Rectal smooth muscle tissue (tissue), 1 donor: Measurements from ENCODE around the gene TMSB10.

Experiments
- H3K27ac ChIP-seq: one replicate; pipeline ENCODE4 v1.7.0; 2013; ENCODE audit warnings: low read depth, low read length, inconsistent platforms
- H3K27me3 ChIP-seq: one replicate; pipeline ENCODE4 v1.7.0; 2013; ENCODE audit warnings: low read length; ENCODE audit not compliant: control insufficient read depth, insufficient read depth
- H3K36me3 ChIP-seq: one replicate; pipeline ENCODE4 v1.7.0; 2013; ENCODE audit warnings: low read length; ENCODE audit not compliant: control insufficient read depth, insufficient read depth
- H3K4me1 ChIP-seq: one replicate; pipeline ENCODE4 v1.7.0; 2013; ENCODE audit warnings: low read length; ENCODE audit not compliant: control insufficient read depth, insufficient read depth
- H3K4me3 ChIP-seq: one replicate; pipeline ENCODE4 v1.7.0; 2013; ENCODE audit warnings: low read length
- H3K9ac ChIP-seq: one replicate; pipeline ENCODE4 v1.7.0; 2013; ENCODE audit warnings: low read length

The TMSB10 gene

DNA sequence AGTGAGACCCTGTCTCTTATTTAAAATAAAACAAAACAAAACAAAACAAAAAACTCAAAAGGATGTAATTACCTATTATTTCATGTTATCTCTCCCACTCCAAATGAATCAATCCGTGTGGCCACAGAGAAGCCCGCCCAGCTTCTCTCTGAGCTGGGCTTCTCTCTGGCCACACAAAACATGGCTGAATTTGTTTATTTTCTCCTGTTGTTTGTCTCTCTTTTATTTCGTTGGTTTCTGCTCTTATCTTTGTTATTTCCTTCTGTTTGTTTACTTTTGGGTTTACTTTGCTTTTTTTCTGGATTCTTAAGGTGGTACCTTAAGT, 23.1 kb upstream of the TMSB10 start:
- Histone ChIP-seq H3K36me3 (no peaks in the 10 kb centered on the region), H3K9ac (no peak overlapping the region), H3K27ac (no peak overlapping the region), H3K4me3 (peak overlapping the region; percentile 78), H3K27me3 (peaks cover 8% of the 10 kb centered on the region), H3K4me1 (peaks cover 9% of the 10 kb centered on the region)

DNA sequence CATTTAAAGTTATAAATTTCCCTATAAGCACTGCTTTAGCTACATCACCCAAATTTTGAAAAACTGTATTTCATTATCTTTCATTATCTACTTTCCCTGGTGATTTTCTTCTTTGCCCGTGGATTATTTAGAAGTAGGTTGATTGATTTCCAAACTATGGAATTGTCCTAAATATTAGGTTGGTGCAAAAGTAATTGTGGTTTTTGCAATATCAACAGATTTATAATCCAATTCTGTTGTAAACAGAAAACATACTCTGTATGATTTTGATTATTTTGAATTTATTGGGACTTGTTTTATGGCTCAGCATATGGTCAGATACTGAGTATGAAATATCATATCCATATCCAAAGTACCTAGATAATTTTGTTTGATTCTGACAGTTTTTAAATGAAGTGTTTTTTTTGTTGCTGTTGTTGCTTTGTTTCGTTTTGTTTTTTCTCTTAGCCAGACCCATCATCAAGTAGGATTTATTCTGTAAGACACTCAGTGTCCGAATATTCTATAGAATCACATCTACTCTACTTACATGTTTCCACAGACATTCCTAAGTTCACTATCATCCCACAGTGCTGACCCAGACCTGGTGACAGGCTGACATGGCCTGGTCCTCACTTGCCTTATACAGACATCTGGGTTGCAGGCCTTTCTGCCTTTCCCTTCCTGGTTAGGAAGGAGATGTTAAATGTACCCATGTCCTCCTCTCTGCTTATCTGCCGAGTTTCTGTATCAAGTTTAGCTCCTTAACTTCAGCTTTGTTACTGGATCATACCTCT, 22.5 kb upstream of the TMSB10 start:
- peaks cover 8% of the 10 kb centered on the region for H3K27me3 ChIP-seq
- H3K9ac ChIP-seq, result no peak overlapping the region
- no peak overlapping the region for H3K27ac ChIP-seq
- H3K4me1 ChIP-seq, result peaks cover 9% of the 10 kb centered on the region
- H3K36me3 ChIP-seq, result no peaks in the 10 kb centered on the region
- no peak overlapping the region for H3K4me3 ChIP-seq

DNA sequence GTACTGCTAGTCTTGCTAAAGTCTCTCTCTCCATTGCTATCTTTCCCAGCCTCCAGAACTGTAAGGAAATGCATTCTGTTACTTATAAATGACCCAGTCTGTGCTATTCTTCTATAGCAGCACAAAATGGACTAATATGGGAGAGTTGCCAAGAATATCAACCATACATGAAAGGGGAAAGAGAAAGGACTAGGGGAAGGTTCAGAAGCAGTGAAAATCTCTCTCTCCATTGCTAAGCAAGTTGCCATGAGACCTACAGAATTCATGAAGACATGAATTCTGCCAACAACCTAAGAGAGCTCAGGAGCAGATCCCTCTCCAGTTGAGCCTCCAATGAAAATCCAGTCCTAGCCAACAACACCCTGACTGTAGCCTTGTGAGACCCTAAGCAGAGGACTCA, 21.0 kb upstream of the TMSB10 start:
- Histone ChIP-seq H3K36me3 (no peaks in the 10 kb centered on the region), H3K4me3 (no peak overlapping the region), H3K27ac (no peak overlapping the region), H3K27me3 (peaks cover 8% of the 10 kb centered on the region), H3K4me1 (peaks cover 10% of the 10 kb centered on the region), H3K9ac (no peak overlapping the region)

DNA sequence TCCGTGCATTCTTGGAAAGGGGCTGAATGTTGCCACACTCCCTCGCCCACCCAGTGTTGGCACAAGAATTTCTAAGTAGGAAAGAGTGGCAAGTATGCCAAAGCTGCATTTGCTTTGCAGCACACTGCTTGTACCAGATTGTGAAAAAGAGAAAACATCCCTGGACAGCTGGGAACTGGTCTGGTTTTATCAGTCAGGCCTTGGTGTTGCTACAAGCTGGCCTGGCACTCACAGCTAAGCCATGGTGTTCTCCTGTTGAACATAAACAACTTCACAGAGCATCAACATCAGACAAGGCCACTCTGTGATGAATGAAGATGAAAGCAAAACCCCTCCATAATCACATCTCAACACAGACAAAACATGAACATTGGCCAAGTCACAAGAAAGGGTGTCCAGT, 20.3 kb upstream of the TMSB10 start:
- no peaks in the 10 kb centered on the region for H3K36me3 ChIP-seq
- no peak overlapping the region for H3K4me3 ChIP-seq
- H3K27me3 ChIP-seq, result peaks cover 8% of the 10 kb centered on the region
- H3K9ac ChIP-seq, result no peak overlapping the region
- peaks cover 9% of the 10 kb centered on the region for H3K4me1 ChIP-seq
- H3K27ac ChIP-seq, result no peak overlapping the region

DNA sequence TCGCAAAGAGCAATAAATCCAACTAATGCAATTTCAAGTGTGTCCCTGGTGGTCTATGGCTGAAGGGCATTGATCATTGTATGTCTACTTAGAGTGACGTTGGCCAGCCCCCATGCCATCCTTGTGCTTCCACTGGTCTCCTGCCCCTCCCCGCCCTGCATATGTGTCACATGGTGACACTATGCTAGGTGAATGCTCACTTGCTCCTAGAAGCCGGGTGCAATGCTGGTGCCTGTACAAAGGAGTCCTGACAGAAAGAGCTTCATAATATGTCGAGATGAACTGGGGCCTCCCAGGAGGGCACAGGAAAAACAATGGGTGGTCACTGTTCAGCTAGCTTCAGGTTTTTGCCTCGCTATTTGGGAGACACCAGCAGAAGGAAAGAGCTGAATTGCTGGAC, 18.7 kb upstream of the TMSB10 start:
- no peaks in the 10 kb centered on the region for H3K36me3 ChIP-seq
- peaks cover 2% of the 10 kb centered on the region for H3K4me1 ChIP-seq
- no peak overlapping the region for H3K4me3 ChIP-seq
- no peaks in the 10 kb centered on the region for H3K27me3 ChIP-seq
- H3K9ac ChIP-seq, result no peak overlapping the region
- no peak overlapping the region for H3K27ac ChIP-seq

DNA sequence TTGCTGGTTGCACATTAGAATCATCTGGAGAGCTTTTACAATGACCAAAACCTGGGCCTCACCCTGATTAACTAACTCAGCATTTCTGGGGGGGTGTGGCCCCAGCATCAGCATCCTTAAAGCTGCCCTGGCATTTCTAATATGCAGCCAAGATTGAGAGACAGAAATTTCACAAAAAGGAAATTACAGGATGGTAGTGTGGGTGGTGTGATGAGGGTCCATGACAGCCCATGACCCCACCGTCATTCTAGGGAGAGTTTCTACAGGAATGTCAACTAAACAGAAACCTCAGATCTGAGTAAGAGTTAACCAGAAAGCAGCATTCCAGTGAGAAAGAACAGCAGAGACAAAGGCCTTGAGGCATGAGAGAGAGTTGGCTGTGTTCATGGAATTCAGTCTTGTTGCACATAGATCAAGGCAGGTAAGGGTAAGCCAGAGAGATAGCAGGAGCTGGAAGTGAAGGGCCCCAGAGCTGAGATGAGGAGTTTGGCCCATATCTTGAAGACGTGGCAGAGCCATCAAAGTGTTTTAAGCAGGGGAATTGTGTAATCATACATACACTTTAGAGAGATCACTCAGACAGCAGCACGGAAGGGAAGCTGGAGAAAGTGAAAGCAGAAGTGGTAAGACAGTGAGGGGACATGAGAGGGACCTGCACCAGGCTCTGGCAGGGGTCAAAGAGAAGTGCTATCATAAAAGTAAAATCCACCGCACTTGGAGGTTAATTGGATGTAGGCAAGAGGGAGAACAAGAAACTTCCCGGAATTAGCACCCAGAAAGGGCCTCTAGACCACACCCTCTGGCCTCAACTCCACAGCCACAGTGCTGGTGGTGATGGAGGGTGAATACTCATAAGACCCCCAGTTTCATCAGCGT, 16.8 kb upstream of the TMSB10 start:
- H3K4me3 ChIP-seq, result peak overlapping the region; percentile 35
- no peak overlapping the region for H3K9ac ChIP-seq
- no peak overlapping the region for H3K27ac ChIP-seq
- no peaks in the 10 kb centered on the region for H3K27me3 ChIP-seq
- no peaks in the 10 kb centered on the region for H3K36me3 ChIP-seq
- H3K4me1 ChIP-seq, result peaks cover 2% of the 10 kb centered on the region

DNA sequence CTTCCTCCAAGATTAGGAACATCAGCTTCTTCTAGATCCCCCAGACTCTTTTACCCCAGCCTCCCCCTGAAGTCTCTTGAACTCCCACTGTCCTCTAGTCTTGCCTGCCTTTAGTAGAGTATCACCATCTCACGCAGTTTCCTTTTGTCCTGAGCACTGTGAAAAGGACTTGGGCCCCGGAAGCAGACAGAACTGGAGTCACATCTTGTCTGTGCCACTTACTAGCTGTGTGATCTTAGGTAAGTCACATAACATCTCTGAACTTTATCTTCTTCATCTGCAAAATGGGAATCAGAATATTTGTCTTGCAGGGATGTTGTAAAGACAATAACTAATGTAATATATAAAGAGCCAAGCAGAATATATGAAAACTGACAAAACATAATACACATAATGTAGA, 16.1 kb upstream of the TMSB10 start:
- Histone ChIP-seq H3K27ac (no peak overlapping the region), H3K36me3 (no peaks in the 10 kb centered on the region), H3K4me1 (peaks cover 2% of the 10 kb centered on the region), H3K27me3 (no peaks in the 10 kb centered on the region), H3K4me3 (peak overlapping the region; percentile 35), H3K9ac (no peak overlapping the region)

DNA sequence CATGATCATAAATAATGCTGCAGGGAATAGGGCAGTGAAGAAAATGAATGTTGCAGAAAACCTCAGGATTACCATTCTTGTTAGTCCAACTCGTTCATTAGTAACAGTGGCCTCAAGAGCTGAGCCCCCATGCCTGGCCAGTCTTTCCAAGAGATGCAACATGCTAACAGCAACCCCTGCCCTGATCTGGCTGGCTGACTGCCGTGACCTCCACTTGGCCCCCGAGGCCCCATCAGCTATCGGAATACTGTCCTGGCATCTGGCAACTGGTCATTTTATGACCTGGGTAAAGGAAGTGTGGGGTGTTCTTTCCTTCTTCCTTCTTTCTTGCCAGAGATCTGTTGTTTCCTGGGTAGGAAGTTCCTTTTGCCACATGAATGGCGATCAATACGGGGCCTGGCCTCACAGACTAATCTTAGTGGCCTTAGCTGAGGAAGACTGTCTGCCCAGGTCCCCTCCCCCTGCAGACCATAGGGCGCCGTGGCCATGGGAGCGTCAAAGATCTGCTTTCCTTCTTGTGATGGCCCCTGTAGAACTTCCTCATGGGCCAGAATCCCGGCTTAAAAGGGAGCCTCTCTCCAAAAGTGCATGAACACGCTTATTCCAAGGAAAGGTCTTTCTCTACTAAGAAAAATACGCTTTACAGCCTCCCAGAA, 14.0 kb upstream of the TMSB10 start:
- peaks cover 2% of the 10 kb centered on the region for H3K4me1 ChIP-seq
- H3K36me3 ChIP-seq, result no peaks in the 10 kb centered on the region
- H3K4me3 ChIP-seq, result no peak overlapping the region
- no peak overlapping the region for H3K27ac ChIP-seq
- H3K9ac ChIP-seq, result no peak overlapping the region
- H3K27me3 ChIP-seq, result no peaks in the 10 kb centered on the region

DNA sequence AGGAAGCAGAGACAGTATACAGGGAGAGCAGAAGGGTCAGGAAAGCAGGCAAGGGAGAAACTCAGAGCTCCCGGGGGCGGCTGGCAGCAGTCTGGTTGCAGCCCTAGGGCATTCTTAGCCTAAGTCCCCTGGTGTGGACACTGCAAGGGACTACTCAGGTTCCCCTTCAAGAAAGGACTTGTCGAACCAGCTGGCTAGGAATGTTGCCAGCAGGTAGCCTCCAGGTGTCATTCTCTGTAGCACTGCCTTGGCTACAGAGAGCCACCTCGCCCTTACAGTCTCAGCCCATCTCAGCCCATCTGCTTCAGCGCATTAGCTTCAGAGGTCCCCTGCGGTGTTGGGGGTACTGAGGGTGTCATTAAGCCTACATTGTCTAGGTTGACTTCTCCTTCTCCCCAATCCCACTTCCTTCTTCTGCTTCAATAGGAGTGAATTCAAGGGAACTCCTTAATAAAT, 11.3 kb upstream of the TMSB10 start:
- Histone ChIP-seq H3K27ac (no peak overlapping the region), H3K4me1 (peaks cover under 1% of the 10 kb centered on the region), H3K27me3 (no peaks in the 10 kb centered on the region), H3K36me3 (no peaks in the 10 kb centered on the region), H3K4me3 (no peak overlapping the region), H3K9ac (no peak overlapping the region)

DNA sequence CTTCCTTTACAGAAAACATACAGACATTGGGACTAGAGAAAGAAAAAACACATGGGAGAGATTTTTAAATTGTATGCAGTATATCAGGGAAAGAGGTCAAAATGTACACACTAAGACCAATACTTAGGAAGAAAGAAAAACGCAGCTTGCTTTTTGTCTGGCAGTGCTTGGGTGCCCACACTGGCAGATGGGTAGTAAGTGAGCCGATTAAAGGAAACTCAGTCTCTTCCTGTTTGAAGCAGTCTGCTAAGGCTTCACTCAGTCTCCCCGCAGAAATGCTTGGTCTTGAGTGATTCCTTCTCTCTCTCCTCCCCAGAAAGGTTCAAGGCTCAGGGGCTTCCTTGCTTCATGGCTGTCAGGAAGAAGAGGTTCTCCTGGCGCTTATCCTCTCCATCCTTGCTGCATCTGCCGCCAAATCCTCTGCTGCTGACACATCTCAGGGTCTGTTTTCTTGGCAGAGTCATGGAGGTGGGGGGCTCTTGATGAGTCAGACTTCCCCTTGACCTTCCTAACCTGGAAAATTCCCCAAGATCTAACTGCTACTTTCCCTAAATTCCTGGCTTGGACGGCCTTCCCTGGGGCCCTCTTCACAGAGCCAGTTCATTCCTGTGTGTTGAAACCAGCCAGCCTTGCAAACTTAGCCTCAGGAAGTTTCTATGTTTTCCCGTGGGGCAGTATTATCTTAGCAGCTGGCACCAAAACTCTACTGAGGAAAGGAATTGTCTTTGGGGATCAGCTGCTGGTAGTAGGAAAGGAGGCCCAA, 10.5 kb upstream of the TMSB10 start:
- Histone ChIP-seq H3K4me3 (no peak overlapping the region), H3K9ac (no peak overlapping the region), H3K27me3 (peaks cover 1% of the 10 kb centered on the region), H3K27ac (no peak overlapping the region), H3K36me3 (no peaks in the 10 kb centered on the region), H3K4me1 (no peaks in the 10 kb centered on the region)

DNA sequence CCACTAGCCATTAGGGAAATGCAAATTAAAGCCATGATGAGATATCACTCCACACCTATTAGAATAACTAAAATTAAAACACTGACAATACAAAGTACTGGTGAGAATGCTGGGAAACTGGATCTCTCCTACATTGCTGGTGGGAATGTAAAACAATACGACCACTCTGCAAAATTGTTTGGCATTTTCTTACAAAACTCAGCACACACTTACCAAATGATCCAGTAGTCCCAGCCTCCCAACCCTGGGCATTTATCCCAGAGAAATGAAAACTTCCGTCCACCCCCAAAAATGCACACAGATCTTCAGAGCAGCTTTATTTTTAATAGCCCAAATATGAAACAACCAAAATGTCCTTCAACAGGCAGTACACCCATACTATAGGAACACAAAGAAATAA, 8.9 kb upstream of the TMSB10 start:
- H3K27me3 ChIP-seq, result peaks cover 3% of the 10 kb centered on the region
- no peak overlapping the region for H3K4me3 ChIP-seq
- no peak overlapping the region for H3K27ac ChIP-seq
- no peak overlapping the region for H3K9ac ChIP-seq
- H3K36me3 ChIP-seq, result no peaks in the 10 kb centered on the region
- no peaks in the 10 kb centered on the region for H3K4me1 ChIP-seq

DNA sequence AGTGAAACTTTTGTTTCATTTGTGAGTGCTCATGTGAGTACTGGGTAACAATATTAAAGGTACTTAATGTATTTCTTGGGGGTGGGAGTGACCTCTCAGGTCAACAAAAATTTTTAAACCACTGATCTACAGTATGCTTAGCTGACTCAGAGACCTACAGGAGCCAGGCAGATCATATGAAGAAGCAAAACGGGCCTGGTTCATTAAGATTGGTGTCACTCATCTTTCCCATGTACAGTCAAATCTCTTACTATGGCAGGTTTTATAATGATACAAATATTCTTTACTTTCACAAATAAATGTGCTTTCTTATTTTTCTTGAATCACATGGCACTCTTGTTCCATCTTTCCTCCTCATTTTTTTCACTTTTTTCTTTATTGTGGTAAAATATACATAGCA, 7.7 kb upstream of the TMSB10 start:
- peaks cover 3% of the 10 kb centered on the region for H3K27me3 ChIP-seq
- H3K4me3 ChIP-seq, result no peak overlapping the region
- no peaks in the 10 kb centered on the region for H3K36me3 ChIP-seq
- no peak overlapping the region for H3K9ac ChIP-seq
- no peaks in the 10 kb centered on the region for H3K4me1 ChIP-seq
- H3K27ac ChIP-seq, result no peak overlapping the region
